PFSK-1 (cell line): Measurements from ENCODE around the gene PDE4B.

ENCODE experiments used
- FOXP2 ChIP-seq: optimal IDR thresholded peaks from 2 replicates; pipeline ENCODE3; 2011; ENCODE audit warnings: borderline replicate concordance, control low read depth, inconsistent platforms; ENCODE audit not compliant: insufficient read depth; ENCODE audit errors: extremely low read length, extremely low read depth
- POLR2AphosphoS5 ChIP-seq: IDR thresholded peaks from 2 replicates; pipeline ENCODE4 v1.6.1; 2012; ENCODE audit warnings: low read depth, mild to moderate bottlenecking, control low read depth, low read length, moderate library complexity
- SIN3A ChIP-seq: IDR thresholded peaks from 2 replicates; pipeline ENCODE4 v1.6.1; 2012; ENCODE audit warnings: mild to moderate bottlenecking, low read length, moderate library complexity, borderline replicate concordance; ENCODE audit not compliant: insufficient read depth
- TAF1 ChIP-seq: IDR thresholded peaks from 2 replicates; pipeline ENCODE4 v1.6.1; 2012; ENCODE audit warnings: low read length, control low read depth, borderline replicate concordance; ENCODE audit not compliant: insufficient read depth
- TF ChIP-seq, protein P1 (sequence below), 2 experiments: IDR thresholded peaks; 2 replicates each; pipeline versions ENCODE4 v1.6.1 to v1.8.0; 2011 to 2012; ENCODE audit warnings: low read depth in 2 of 2, low read length in 2 of 2, control low read depth in 1 of 2, inconsistent platforms in 1 of 2, mild to moderate bottlenecking in 1 of 2, moderate library complexity in 1 of 2; ENCODE audit not compliant: insufficient read depth in 1 of 2

The PDE4B gene

GRCh38 chr1:66351913-66352312 lies 559.2 kb downstream of the PDE4B start:
- TF ChIP-seq, protein P1, sequence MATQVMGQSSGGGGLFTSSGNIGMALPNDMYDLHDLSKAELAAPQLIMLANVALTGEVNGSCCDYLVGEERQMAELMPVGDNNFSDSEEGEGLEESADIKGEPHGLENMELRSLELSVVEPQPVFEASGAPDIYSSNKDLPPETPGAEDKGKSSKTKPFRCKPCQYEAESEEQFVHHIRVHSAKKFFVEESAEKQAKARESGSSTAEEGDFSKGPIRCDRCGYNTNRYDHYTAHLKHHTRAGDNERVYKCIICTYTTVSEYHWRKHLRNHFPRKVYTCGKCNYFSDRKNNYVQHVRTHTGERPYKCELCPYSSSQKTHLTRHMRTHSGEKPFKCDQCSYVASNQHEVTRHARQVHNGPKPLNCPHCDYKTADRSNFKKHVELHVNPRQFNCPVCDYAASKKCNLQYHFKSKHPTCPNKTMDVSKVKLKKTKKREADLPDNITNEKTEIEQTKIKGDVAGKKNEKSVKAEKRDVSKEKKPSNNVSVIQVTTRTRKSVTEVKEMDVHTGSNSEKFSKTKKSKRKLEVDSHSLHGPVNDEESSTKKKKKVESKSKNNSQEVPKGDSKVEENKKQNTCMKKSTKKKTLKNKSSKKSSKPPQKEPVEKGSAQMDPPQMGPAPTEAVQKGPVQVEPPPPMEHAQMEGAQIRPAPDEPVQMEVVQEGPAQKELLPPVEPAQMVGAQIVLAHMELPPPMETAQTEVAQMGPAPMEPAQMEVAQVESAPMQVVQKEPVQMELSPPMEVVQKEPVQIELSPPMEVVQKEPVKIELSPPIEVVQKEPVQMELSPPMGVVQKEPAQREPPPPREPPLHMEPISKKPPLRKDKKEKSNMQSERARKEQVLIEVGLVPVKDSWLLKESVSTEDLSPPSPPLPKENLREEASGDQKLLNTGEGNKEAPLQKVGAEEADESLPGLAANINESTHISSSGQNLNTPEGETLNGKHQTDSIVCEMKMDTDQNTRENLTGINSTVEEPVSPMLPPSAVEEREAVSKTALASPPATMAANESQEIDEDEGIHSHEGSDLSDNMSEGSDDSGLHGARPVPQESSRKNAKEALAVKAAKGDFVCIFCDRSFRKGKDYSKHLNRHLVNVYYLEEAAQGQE (IDR thresholded peaks at IDR 0.05; ENCODE audit: insufficient read depth in 1 of 2, low read depth in 2 of 2, low read length in 2 of 2) = no peak
- no peak for TF ChIP-seq TAF1
- TF ChIP-seq POLR2AphosphoS5 = no peak
- no peak for TF ChIP-seq SIN3A
- no peak for TF ChIP-seq FOXP2

- TF ChIP-seq FOXP2 = no peak
- no peak for TF ChIP-seq SIN3A
- TF ChIP-seq, protein P1 (IDR thresholded peaks at IDR 0.05; ENCODE audit: insufficient read depth in 1 of 2, low read depth in 2 of 2, low read length in 2 of 2) = no peak
- no peak for TF ChIP-seq TAF1
- no peak for TF ChIP-seq POLR2AphosphoS5
Observed at GRCh38 chr1:66352792-66353191, 560.1 kb downstream of the PDE4B start.

DNA sequence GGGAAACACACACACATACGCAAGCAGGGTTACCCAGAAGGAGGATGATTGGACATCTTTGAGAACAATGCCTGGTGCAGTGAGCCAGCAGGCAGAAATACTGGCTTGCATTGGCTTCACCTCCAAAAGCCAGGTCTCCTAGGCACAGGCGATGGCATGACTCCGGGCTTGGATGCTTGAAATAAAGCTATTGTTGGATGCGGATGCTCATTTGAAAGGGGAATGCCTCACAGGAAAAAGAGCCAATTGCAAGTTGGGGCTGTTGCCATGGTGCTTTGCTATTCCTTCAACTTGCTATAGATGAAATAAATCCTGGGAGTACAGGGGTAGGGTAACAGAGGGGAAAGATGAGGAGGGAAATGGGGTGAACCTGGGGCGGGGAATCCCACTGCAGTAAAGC lies 560.6 kb downstream of the PDE4B start:
- TF ChIP-seq SIN3A = no peak
- no peak for TF ChIP-seq POLR2AphosphoS5
- TF ChIP-seq, protein P1 (IDR thresholded peaks at IDR 0.05; ENCODE audit: insufficient read depth in 1 of 2, low read depth in 2 of 2, low read length in 2 of 2) = no peak
- TF ChIP-seq FOXP2 = no peak

- TF ChIP-seq SIN3A = no peak
- TF ChIP-seq POLR2AphosphoS5 = no peak
- TF ChIP-seq TAF1 = no peak
Observed at GRCh38 chr1:66354311-66355201, 561.9 kb downstream of the PDE4B start.

GRCh38 chr1:66355756-66356155 lies 563.1 kb downstream of the PDE4B start:
- no peak for TF ChIP-seq FOXP2
- TF ChIP-seq POLR2AphosphoS5 = no peak
- TF ChIP-seq SIN3A = no peak
- TF ChIP-seq, protein P1 (IDR thresholded peaks at IDR 0.05; ENCODE audit: insufficient read depth in 1 of 2, low read depth in 2 of 2, low read length in 2 of 2) = no peak
- no peak for TF ChIP-seq TAF1
